H1 (cell line): ENCODE results near the gene ARHGEF19. TPM values are rescaled to one million over a fixed set of nuclear protein-coding genes. Genes with fewer than 3 reads are reported as not detected.

ENCODE experiments used
- CTCF ChIA-PET: fragments of 300-600 bp; sonication (Branson Sonifier 250); formaldehyde crosslinking; loops from one replicate; lab custom pipeline; 2021; ENCODE audit not compliant: partially characterized antibody; lab: Charles Lee
- POLR2A ChIA-PET: fragments of 300-600 bp; sonication (Branson Sonifier 250); formaldehyde crosslinking; loops from one replicate; lab custom pipeline; 2021; ENCODE audit warnings: inconsistent platforms; ENCODE audit not compliant: partially characterized antibody; lab: Charles Lee
- DNase-seq, 2 experiments: peaks; one replicate each; pipeline versions ENCODE4 v3.0.0 to v3.0.0-alpha.2; 2010 to 2022; ENCODE audit warnings: low spot score in 2 of 2, low read depth in 1 of 2, mixed read lengths in 1 of 2
- FAIRE-seq: peaks from 2 replicates; lab custom pipeline; 2011; peaks lifted over from hg19 to GRCh38; lab: Jason Lieb, UNC
- H2AFZ ChIP-seq: 2 replicates; pipeline ENCODE4 v1.8.1; 2012; ENCODE audit warnings: low read length, inconsistent platforms
- H2AK5ac ChIP-seq: 2 replicates; pipeline ENCODE4 v1.6.1; 2013; ENCODE audit warnings: low read depth, low read length
- H2BK120ac ChIP-seq: replicated peaks from 2 replicates; pipeline ENCODE3; 2013; ENCODE audit warnings: low read depth, low read length, inconsistent platforms
- H2BK12ac ChIP-seq: 2 replicates; pipeline ENCODE4 v1.6.1; 2013; ENCODE audit warnings: low read depth, low read length
- H2BK15ac ChIP-seq: 2 replicates; pipeline ENCODE4 v1.6.1; 2013; ENCODE audit warnings: low read length
- H2BK20ac ChIP-seq: 2 replicates; pipeline ENCODE4 v1.6.1; 2013; ENCODE audit warnings: low read length
- H2BK5ac ChIP-seq: 2 replicates; pipeline ENCODE4 v1.6.1; 2013; ENCODE audit warnings: low read depth, low read length
- H3K14ac ChIP-seq: 2 replicates; pipeline ENCODE4 v1.6.1; 2013; ENCODE audit warnings: inconsistent platforms; ENCODE audit not compliant: insufficient read length
- H3K18ac ChIP-seq: 2 replicates; pipeline ENCODE4 v1.6.1; 2013; ENCODE audit warnings: low read length; ENCODE audit errors: extremely low read depth
- H3K23ac ChIP-seq: 2 replicates; pipeline ENCODE4 v1.6.1; 2013; ENCODE audit warnings: inconsistent platforms; ENCODE audit not compliant: insufficient read length
- H3K23me2 ChIP-seq: 2 replicates; pipeline ENCODE4 v1.6.1; 2013; ENCODE audit warnings: low read depth, low read length
- H3K27ac ChIP-seq: 2 replicates; pipeline ENCODE4 v1.6.1; 2011; ENCODE audit warnings: low read depth, low read length, inconsistent platforms
- H3K27me3 ChIP-seq, 4 experiments: replicated peaks in 1 of 4; 1 replicate in 1 of 4; 2 replicates in 3 of 4; pipeline versions ENCODE4 v1.6.1 to v1.8.1; 2011 to 2013; ENCODE audit warnings: low read length in 3 of 4, mild to moderate bottlenecking in 3 of 4, inconsistent platforms in 2 of 4, mixed read lengths in 2 of 4, moderate library complexity in 1 of 4; ENCODE audit not compliant: control insufficient read depth in 3 of 4, insufficient read depth in 3 of 4; ENCODE audit errors: extremely low read depth in 1 of 4
- H3K36me3 ChIP-seq, 4 experiments: 2 replicates each; pipeline versions ENCODE4 v1.6.1 to v1.8.1; 2011 to 2013; ENCODE audit warnings: mild to moderate bottlenecking in 4 of 4, low read length in 3 of 4, moderate library complexity in 2 of 4, control low read depth in 1 of 4, inconsistent platforms in 1 of 4; ENCODE audit not compliant: insufficient read depth in 4 of 4, control insufficient read depth in 2 of 4
- H3K4ac ChIP-seq: replicated peaks from 2 replicates; pipeline ENCODE3; 2013; ENCODE audit warnings: low read length, low read depth, mixed read lengths, inconsistent platforms; ENCODE audit not compliant: insufficient read length
- H3K4me1 ChIP-seq, 4 experiments: replicated peaks in 1 of 4; 1 replicate in 1 of 4; 2 replicates in 3 of 4; pipeline versions ENCODE4 v1.6.1 to v1.8.1; 2011 to 2013; ENCODE audit warnings: low read length in 3 of 4, inconsistent platforms in 2 of 4, mixed read lengths in 1 of 4; ENCODE audit not compliant: insufficient read depth in 4 of 4, control insufficient read depth in 3 of 4
- H3K4me2 ChIP-seq, 2 experiments: 2 replicates each; pipeline versions ENCODE4 v1.6.1 to v1.8.1; 2011 to 2013; ENCODE audit warnings: low read depth in 2 of 2, low read length in 2 of 2, control low read depth in 1 of 2, inconsistent platforms in 1 of 2, mild to moderate bottlenecking in 1 of 2; ENCODE audit not compliant: insufficient read depth in 1 of 2
- H3K4me3 ChIP-seq, 4 experiments: fragments of 200-600, 300-600 bp in 1 of 4; sonication (generic), shearing (Covaris generic), sonication (Bioruptor Twin) in 1 of 4; 2 replicates each; pipeline versions ENCODE4 v1.5.1 to v1.8.1; 2011 to 2016; ENCODE audit warnings: low read length in 4 of 4, low read depth in 3 of 4, control low read depth in 2 of 4, inconsistent platforms in 2 of 4, mild to moderate bottlenecking in 2 of 4, mixed read lengths in 1 of 4, moderate library complexity in 1 of 4; ENCODE audit not compliant: insufficient read depth in 2 of 4; ENCODE audit errors: extremely low read depth in 1 of 4
- H3K56ac ChIP-seq: replicated peaks from 2 replicates; pipeline ENCODE3; 2013; ENCODE audit warnings: low read depth, mild to moderate bottlenecking, mixed read lengths, low read length, inconsistent platforms; ENCODE audit not compliant: insufficient read length
- H3K79me1 ChIP-seq: 2 replicates; pipeline ENCODE4 v1.6.1; 2013; ENCODE audit warnings: low read depth, low read length, control low read depth
- H3K79me2 ChIP-seq, 2 experiments: 2 replicates each; pipeline versions ENCODE4 v1.6.1 to v1.8.1; 2012 to 2013; ENCODE audit warnings: low read length in 2 of 2, mild to moderate bottlenecking in 2 of 2, inconsistent platforms in 1 of 2; ENCODE audit not compliant: insufficient read depth in 2 of 2, control insufficient read depth in 1 of 2
- H3K9ac ChIP-seq, 4 experiments: replicated peaks in 1 of 4; 1 replicate in 1 of 4; 2 replicates in 3 of 4; pipeline versions ENCODE4 v1.6.1 to v1.8.1; 2011 to 2013; ENCODE audit warnings: low read depth in 3 of 4, low read length in 3 of 4, control low read depth in 2 of 4, mild to moderate bottlenecking in 2 of 4, moderate library complexity in 2 of 4, inconsistent platforms in 1 of 4; ENCODE audit errors: extremely low read depth in 1 of 4
- H3K9me3 ChIP-seq, 2 experiments: 2 replicates each; pipeline versions ENCODE4 v1.6.1 to v1.8.1; 2012 to 2013; ENCODE audit warnings: mild to moderate bottlenecking in 2 of 2, moderate library complexity in 2 of 2, control low read depth in 1 of 2, inconsistent platforms in 1 of 2, low read depth in 1 of 2, low read length in 1 of 2, mixed read lengths in 1 of 2; ENCODE audit not compliant: insufficient read depth in 2 of 2
- H4K20me1 ChIP-seq, 2 experiments: replicated peaks in 1 of 2; 2 replicates each; pipeline versions ENCODE3 to v1.8.1; 2011 to 2013; ENCODE audit warnings: inconsistent platforms in 2 of 2, low read length in 2 of 2, mild to moderate bottlenecking in 1 of 2; ENCODE audit not compliant: insufficient read depth in 2 of 2, control insufficient read depth in 1 of 2
- H4K5ac ChIP-seq: 2 replicates; pipeline ENCODE4 v1.6.1; 2013; ENCODE audit warnings: low read length, low read depth, mixed read lengths, inconsistent platforms; ENCODE audit not compliant: insufficient read length
- H4K8ac ChIP-seq: 2 replicates; pipeline ENCODE4 v1.8.0; 2013; ENCODE audit warnings: mild to moderate bottlenecking, moderate library complexity, low read length, inconsistent platforms; ENCODE audit not compliant: insufficient read depth; ENCODE audit errors: extremely low read depth
- H4K91ac ChIP-seq: replicated peaks from 2 replicates; pipeline ENCODE3; 2013; ENCODE audit warnings: low read length, mixed read lengths, inconsistent platforms; ENCODE audit not compliant: insufficient read length
- CREB1 ChIP-seq: IDR thresholded peaks from 2 replicates; pipeline ENCODE4 v1.6.1; 2012; ENCODE audit warnings: inconsistent platforms
- WGBS, 2 experiments: shearing (Covaris generic) in 1 of 2; methylation state at CpG; one replicate each; pipeline versions ENCODE4 v1.1.6 to v1.1.7; 2013 to 2015; ENCODE audit warnings: low lambda C conversion rate in 2 of 2, mixed read lengths in 2 of 2, inconsistent platforms in 1 of 2, low coverage in 1 of 2, missing lambda C conversion rate in 1 of 2; ENCODE audit not compliant: insufficient replicate concordance in 2 of 2, insufficient coverage in 1 of 2, insufficient read length in 1 of 2; ENCODE audit errors: extremely low coverage in 1 of 2, missing lambda C conversion rate in 1 of 2; 5-methylcytosine and 5-hydroxymethylcytosine counted together
- polyA plus RNA-seq, 7 experiments: library from polyadenylated mRNA; depleted of rRNA in 3 of 7; stranded (reverse) in 5 of 7; unstranded in 2 of 7; fragments of >200 nt in 5 of 7; fragments of 200-250 nt in 2 of 7; gene quantifications; 1 replicate in 5 of 7; 2 replicates in 1 of 7; 4 replicates in 1 of 7; pipeline versions ENCODE4 v1.2.1 to v1.2.3, GENCODE V29; 2011 to 2013; ENCODE audit warnings: missing spikeins in 2 of 7, mixed read lengths in 2 of 7
- total RNA-seq: library from RNA; stranded (reverse); fragmentation: NEBNext Ultra II Directional; extraction: Animal tissue kit (Norgen Biotek cat#: 25700); gene quantifications from 2 replicates; pipeline ENCODE4 v1.2.1, GENCODE V29; 2021
- TF ChIP-seq, protein P1 (sequence below): IDR thresholded peaks from 2 replicates; pipeline ENCODE4 v1.6.1; 2011; ENCODE audit warnings: low read length, improper control_type of control experiment

The ARHGEF19 gene
- total and polyA plus RNA-seq, 2 of the 8 experiments (the other 6 are each of a cell fraction or from before 2014, with no cell fraction given), result 47.5 to 56.4 TPM

DNA sequence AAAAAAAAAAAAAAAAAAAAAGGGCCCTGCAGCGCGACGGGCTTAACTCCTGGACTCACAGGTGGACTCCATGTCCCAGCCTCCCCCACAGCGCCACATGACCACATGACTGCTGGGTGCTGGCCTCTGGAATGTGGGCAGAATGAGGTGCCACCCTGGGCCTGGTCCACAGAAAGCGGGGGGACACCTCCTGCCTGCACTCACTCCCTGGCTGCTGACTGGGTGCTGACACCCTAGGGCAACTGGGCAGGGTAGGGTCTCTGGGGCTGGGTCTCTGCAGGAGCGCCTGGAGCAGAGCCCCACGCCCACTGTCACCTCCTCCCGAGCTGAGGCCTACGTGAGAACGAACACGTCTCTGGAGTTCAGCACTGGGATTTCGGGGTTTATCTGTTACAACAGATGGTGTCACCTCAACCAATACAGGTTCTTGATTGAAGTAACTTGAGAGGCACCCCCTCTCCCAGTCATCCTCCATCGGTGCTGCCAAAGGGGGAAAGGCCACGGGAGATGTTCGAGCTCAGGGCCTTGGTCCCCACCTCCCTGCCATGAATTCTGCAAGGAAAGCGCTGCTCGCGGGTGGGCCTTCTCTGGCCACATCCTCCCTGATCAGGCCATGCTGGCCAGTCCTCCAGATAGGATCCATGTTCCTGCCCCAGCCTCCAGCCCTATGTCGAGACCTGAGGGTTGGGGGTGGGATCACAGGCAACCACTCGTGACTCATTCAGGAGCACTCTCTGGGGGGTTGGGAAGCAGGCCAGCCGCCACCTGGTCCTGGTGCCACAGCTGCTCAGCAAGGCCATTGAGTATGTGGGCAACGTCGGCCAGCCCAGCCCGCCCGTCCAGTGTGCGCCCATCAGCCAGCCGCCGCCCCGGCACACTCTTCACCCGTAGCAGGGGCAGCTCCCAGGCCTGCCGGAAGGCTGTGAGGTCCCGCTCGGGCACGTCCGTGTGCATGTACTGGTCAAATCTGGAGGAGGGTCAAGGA is 19.2 kb upstream of the ARHGEF19 start:
- TF ChIP-seq, protein P1, sequence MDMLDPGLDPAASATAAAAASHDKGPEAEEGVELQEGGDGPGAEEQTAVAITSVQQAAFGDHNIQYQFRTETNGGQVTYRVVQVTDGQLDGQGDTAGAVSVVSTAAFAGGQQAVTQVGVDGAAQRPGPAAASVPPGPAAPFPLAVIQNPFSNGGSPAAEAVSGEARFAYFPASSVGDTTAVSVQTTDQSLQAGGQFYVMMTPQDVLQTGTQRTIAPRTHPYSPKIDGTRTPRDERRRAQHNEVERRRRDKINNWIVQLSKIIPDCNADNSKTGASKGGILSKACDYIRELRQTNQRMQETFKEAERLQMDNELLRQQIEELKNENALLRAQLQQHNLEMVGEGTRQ, result 0 out of 2 replicates have a peak, but pooled peaks have one; percentile 35
- TF ChIP-seq CREB1, result no peak
- TF ChIP-seq, all 59 proteins: peak for 1
- Histone ChIP-seq H3K27me3 (peaks cover 8 to 31% (median 26%) of the 10 kb centered on the region in 4 experiments), H3K4me2 (no peak overlapping the region), H3K56ac (no peak overlapping the region), H3K36me3 (no peaks in the 10 kb centered on the region), H4K20me1 (peaks cover 3 to 6% of the 10 kb centered on the region in 2 experiments), H3K18ac (no peak overlapping the region), H3K23ac (no peak overlapping the region), H2BK5ac (no peak overlapping the region), H3K27ac (no peak overlapping the region), H2BK20ac (no peak overlapping the region), H3K4ac (no peak overlapping the region), H3K23me2 (peaks cover 8% of the 10 kb centered on the region), H3K4me3 (no peak overlapping the region), H4K8ac (no peak overlapping the region), H3K14ac (no peak overlapping the region), H2BK120ac (no peak overlapping the region), H4K5ac (no peak overlapping the region), H2BK12ac (no peak overlapping the region), H3K79me1 (no peaks in the 10 kb centered on the region; the same call in 1 of the 2 replicates), H4K91ac (no peak overlapping the region), H3K4me1 (peaks cover 0 to 16% (median 4%) of the 10 kb centered on the region in 4 experiments; a peak in 5 of 7 replicates), H2BK15ac (no peak overlapping the region), H2AFZ (no peak overlapping the region), H3K9ac (no peak overlapping the region), H3K79me2 (no peaks in the 10 kb centered on the region), H2AK5ac (no peak overlapping the region), H3K9me3 (no peaks in the 10 kb centered on the region)
- CTCF ChIA-PET, result interaction anchor here (0.8 to 13.8 kb wide), 5 partner anchors 14 to 132 kb away, joined by 3 to 106 read pairs (median 5); partner anchors contain the start of gene ARHGEF19
- DNase-seq (no peak), FAIRE-seq (no peak)
- POLR2A ChIA-PET, result interaction anchor here (1.0 to 2.5 kb wide), 4 partner anchors 19 to 30 kb away, joined by 3 to 8 read pairs (median 6); partner anchors contain the start of gene ARHGEF19
- WGBS, 2 experiments, result 92% methylated on average over 32 of the region's 35 CpGs; no CpG with 5 or more reads in 1 of the 2 experiments
